ENCODE results near the gene PRDM16.

DNA sequence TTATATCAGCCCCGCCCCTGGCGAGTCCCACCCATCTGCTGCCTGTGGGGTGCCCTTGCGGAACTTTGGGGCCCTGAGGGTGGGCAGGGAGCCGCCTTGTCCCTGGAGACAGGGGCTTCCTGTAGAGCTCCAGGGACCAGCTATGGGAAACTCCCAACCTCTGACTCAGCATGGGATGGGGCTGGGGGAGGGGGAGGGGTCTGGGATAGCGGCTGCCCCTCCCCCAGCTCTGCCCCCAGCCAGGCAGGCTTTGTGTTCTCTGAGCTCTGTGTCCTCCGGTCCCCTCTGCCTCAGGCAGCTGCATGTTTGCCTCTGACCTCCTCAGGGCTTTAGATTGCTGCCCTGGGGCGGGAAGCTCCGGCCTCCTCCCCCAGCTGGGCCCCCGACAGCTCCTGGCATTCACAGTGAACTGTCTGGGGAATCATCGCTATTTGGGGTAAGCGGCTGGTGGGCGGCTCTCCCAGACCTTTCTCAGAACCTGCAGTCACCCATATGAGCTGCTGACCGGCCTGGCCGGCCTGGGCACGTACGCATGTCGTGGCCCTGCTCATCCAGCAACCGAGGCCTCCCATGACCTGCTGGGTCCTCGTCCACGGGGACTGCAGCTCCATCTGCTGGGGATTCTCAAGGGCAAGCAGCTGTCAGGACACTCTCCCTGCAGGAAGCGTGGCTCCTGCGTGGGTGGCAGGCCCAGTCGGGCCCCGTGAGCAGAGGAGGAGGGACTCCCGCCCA, 402.5 kb downstream of the PRDM16 start:
- no peak for TF ChIP-seq POLR2A (IDR thresholded peaks at IDR 0.05)
- TF ChIP-seq, protein P1, sequence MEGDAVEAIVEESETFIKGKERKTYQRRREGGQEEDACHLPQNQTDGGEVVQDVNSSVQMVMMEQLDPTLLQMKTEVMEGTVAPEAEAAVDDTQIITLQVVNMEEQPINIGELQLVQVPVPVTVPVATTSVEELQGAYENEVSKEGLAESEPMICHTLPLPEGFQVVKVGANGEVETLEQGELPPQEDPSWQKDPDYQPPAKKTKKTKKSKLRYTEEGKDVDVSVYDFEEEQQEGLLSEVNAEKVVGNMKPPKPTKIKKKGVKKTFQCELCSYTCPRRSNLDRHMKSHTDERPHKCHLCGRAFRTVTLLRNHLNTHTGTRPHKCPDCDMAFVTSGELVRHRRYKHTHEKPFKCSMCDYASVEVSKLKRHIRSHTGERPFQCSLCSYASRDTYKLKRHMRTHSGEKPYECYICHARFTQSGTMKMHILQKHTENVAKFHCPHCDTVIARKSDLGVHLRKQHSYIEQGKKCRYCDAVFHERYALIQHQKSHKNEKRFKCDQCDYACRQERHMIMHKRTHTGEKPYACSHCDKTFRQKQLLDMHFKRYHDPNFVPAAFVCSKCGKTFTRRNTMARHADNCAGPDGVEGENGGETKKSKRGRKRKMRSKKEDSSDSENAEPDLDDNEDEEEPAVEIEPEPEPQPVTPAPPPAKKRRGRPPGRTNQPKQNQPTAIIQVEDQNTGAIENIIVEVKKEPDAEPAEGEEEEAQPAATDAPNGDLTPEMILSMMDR (IDR thresholded peaks at IDR 0.05), result peak in 5 of 6 experiments; percentile 42 to 66 (median 43)
